ENCODE results near the gene SPINK13.
"Not testable (repeated sequence)": the region's sequence is repeated elsewhere in the genome, so short reads cannot be mapped to it uniquely, and the experiment has no call there.

DNA sequence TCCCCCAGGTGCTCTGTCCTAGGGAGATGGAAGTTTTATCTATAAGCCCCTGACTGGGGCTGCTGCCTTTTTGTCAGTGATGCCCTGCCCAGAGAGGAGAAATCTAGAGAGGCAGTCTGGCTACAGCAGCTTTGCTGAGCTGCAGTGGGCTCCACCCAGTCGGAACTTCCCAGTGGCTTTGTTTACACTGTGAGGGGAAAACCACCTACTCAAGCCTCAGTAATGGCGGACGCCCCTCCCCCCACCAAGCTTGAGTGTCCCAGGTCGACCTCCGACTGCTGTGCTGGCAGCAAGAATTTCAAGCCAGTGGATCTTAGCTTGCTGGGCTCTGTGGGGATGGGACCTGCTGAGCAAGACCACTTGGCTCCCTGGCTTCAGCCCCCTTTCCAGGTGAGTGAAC lies 12.3 kb downstream of the SPINK13 start:
- not testable (repeated sequence) for TF ChIP-seq CTCF (conservative IDR thresholded peaks at IDR 0.05; ENCODE audit: low read depth, low read length); POLR2A (IDR thresholded peaks at IDR 0.05; ENCODE audit: low read depth, low read length); RAD21 (IDR thresholded peaks at IDR 0.05; ENCODE audit: low read length); USF2 (IDR thresholded peaks at IDR 0.05; ENCODE audit: low read depth, low read length); MXI1 (IDR thresholded peaks at IDR 0.05; ENCODE audit: borderline replicate concordance, low read depth, low read length); SMC3 (IDR thresholded peaks at IDR 0.05; ENCODE audit: low read depth, low read length); CEBPB (IDR thresholded peaks at IDR 0.05; ENCODE audit: low read depth, low read length); RFX5 (IDR thresholded peaks at IDR 0.05; ENCODE audit: low read depth, low read length); RCOR1 (IDR thresholded peaks at IDR 0.05; ENCODE audit: insufficient replicate concordance, low read length); ELK1 (IDR thresholded peaks at IDR 0.05; ENCODE audit: borderline replicate concordance, low read depth, low read length); MAZ (IDR thresholded peaks at IDR 0.05; ENCODE audit: borderline replicate concordance, low read depth, low read length)
